AG08396 (cell line): ENCODE results near the gene SAMD14.

ENCODE experiments used
- DNase-seq: peaks from one replicate; pipeline ENCODE4 v3.0.0; 2012; ENCODE audit warnings: low spot score, mixed read lengths

The SAMD14 gene

GRCh38 chr17:50147841-50148225 is 17.9 kb upstream of the SAMD14 start:
- DNase-seq, result peak; percentile 70

GRCh38 chr17:50146927-50147665 is 17.1 kb upstream of the SAMD14 start:
- DNase-seq, result peak; percentile 47

GRCh38 chr17:50146230-50146926 is 16.4 kb upstream of the SAMD14 start:
- peak; percentile 18 for DNase-seq

- no peak for DNase-seq
Measured at GRCh38 chr17:50145532-50146229, 15.7 kb upstream of the SAMD14 start.

GRCh38 chr17:50144845-50145531 is 15.0 kb upstream of the SAMD14 start:
- no peak for DNase-seq

GRCh38 chr17:50144355-50144754 is 14.4 kb upstream of the SAMD14 start:
- DNase-seq, result no peak

GRCh38 chr17:50143461-50144176 is 13.7 kb upstream of the SAMD14 start:
- DNase-seq, result no peak

GRCh38 chr17:50141745-50142110 is 11.8 kb upstream of the SAMD14 start:
- DNase-seq, result no peak

GRCh38 chr17:50141026-50141744 is 11.2 kb upstream of the SAMD14 start:
- no peak for DNase-seq

GRCh38 chr17:50139950-50140885 is 10.3 kb upstream of the SAMD14 start:
- DNase-seq, result peak; percentile 92

GRCh38 chr17:50139185-50139783 is 9.3 kb upstream of the SAMD14 start:
- no peak for DNase-seq

GRCh38 chr17:50137042-50137441 is 7.1 kb upstream of the SAMD14 start:
- DNase-seq, result no peak

- no peak for DNase-seq
Measured at GRCh38 chr17:50136096-50136687, 6.2 kb upstream of the SAMD14 start.

GRCh38 chr17:50135316-50136095 is 5.5 kb upstream of the SAMD14 start:
- no peak for DNase-seq

GRCh38 chr17:50134206-50135110 is 4.5 kb upstream of the SAMD14 start:
- DNase-seq, result no peak

GRCh38 chr17:50133769-50134099 is 3.8 kb upstream of the SAMD14 start:
- DNase-seq, result no peak

GRCh38 chr17:50133028-50133768 is 3.2 kb upstream of the SAMD14 start:
- DNase-seq, result peak; percentile 86
